CD4-positive, alpha-beta T cell treated with Interleukin-17A for 4 hours (primary cell): Measurements from ENCODE around the gene SRPX.

Source experiments
- DNase-seq: peaks from one replicate; pipeline ENCODE4 v3.0.0-alpha.2; 2020; ENCODE audit warnings: mixed read lengths

SRPX gene

GRCh38 chrX:38220415-38221390, at the start of gene SRPX:
TSS of gene SRPX (minus strand) at chrX:38220871. CDS start at chrX:38220792, 79 bp downstream.
- DNase-seq: no peak

GRCh38 chrX:38268011-38268410, 47.3 kb upstream of the SRPX start:
- no peak for DNase-seq

GRCh38 chrX:38262715-38263620, 42.3 kb upstream of the SRPX start:
- DNase-seq: no peak

GRCh38 chrX:38260231-38260630, 39.6 kb upstream of the SRPX start:
- DNase-seq: no peak

- no peak for DNase-seq
Observed at GRCh38 chrX:38256019-38256418, 35.3 kb upstream of the SRPX start.

- DNase-seq: no peak
Observed at GRCh38 chrX:38249965-38250364, 29.3 kb upstream of the SRPX start.

- no peak for DNase-seq
Observed at GRCh38 chrX:38247051-38247450, 26.4 kb upstream of the SRPX start.

GRCh38 chrX:38240541-38240940, 19.9 kb upstream of the SRPX start:
- no peak for DNase-seq

GRCh38 chrX:38236901-38237615, 16.4 kb upstream of the SRPX start:
- DNase-seq: no peak

- no peak for DNase-seq
Observed at GRCh38 chrX:38233891-38234667, 13.4 kb upstream of the SRPX start.

GRCh38 chrX:38232079-38232686, 11.5 kb upstream of the SRPX start:
- DNase-seq: no peak

- DNase-seq: no peak
Observed at GRCh38 chrX:38225093-38225492, 4.4 kb upstream of the SRPX start.

GRCh38 chrX:38224160-38224559, 3.5 kb upstream of the SRPX start:
- no peak for DNase-seq

GRCh38 chrX:38221391-38221929, 789 bp upstream of the SRPX start:
- no peak for DNase-seq

GRCh38 chrX:38220024-38220414, 652 bp downstream of the SRPX start:
- DNase-seq: no peak

GRCh38 chrX:38216642-38217041, 4.0 kb downstream of the SRPX start:
- DNase-seq: no peak

- no peak for DNase-seq
Observed at GRCh38 chrX:38214551-38215531, 5.8 kb downstream of the SRPX start.

- DNase-seq: no peak
Observed at GRCh38 chrX:38214044-38214443, 6.6 kb downstream of the SRPX start.

GRCh38 chrX:38211891-38212635, 8.6 kb downstream of the SRPX start:
- DNase-seq: no peak
